Head of caudate nucleus (tissue), 42 donors: ENCODE data around the gene ZEB1.

Source experiments
- DNase-seq, 42 donors: peaks; one replicate each; pipeline versions ENCODE4 v3.0.0 to v3.0.0-alpha.2; 2020 to 2021; ENCODE audit warnings: mixed read lengths in 7 of 42
- intact Hi-C: fragments of 100-400 bp; cut with DNase I; formaldehyde crosslinking; loops from one replicate; pipeline ENCODE4 v1.15.0; 2022

The ZEB1 gene

DNA sequence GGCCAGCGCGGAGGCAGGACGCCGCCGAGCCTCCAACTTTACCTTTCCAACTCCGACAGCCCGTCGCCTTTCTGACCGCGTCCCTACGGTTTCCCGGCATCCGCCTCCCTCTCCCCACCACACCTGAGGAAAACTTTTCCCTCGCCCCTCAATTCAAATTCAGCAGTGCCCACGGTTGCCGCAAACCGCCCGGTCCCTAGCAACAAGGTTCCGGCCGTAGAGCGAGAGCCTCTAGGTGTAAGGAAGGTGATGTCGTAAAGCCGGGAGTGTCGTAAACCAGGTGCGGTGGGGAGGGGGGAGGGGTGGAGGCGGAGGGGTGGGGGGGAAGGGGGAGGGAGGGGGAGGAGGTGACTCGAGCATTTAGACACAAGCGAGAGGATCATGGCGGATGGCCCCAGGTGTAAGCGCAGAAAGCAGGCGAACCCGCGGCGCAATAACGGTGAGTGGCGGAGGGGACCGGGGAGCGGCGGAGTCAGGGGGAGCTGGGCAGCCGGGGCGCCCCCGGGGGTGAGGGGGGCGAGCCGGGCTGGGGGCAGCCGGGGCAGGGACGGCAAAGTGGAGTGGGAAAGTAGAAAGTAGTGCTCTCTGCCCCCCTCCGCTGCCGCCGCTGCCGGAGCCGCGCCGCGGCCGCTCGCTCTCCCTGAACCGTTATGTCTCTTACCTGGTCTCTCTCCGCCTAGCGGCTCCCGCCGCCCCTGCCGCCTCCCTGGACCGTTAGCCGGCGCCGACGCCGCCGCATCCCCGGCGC lies at the start of gene ZEB1:
TSS of gene ZEB1 (plus strand) at position 363 of the 748 bp plus-strand sequence. CDS start at position 382, 19 bp downstream.
- intact Hi-C loops: loop anchor here (10.0 kb wide), 1 partner anchor 534 kb away; no protein-coding TSS in a partner anchor
- DNase-seq: peak; percentile 38 to 91 (median 76)

DNA sequence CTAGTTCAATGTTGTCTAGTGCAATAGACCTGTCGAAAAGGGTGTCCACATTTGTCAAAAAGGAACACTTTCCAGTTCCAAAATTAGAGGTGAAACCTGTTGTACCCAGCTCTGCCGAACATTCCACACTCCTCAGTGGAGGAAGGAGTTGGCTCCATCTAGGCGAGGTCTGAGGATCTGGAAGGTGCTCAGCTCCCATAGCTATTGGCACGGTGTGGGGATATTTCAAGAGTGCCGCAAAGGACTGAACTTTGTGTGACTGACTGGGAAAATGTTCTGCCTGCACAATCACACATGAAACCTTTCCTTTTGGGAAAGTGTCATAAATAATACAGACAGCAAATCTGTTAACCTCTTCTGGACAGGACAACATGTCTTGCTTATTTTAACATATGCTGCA lies 48.1 kb upstream of the ZEB1 start:
- intact Hi-C loops: no loop called here
- no peak for DNase-seq

DNA sequence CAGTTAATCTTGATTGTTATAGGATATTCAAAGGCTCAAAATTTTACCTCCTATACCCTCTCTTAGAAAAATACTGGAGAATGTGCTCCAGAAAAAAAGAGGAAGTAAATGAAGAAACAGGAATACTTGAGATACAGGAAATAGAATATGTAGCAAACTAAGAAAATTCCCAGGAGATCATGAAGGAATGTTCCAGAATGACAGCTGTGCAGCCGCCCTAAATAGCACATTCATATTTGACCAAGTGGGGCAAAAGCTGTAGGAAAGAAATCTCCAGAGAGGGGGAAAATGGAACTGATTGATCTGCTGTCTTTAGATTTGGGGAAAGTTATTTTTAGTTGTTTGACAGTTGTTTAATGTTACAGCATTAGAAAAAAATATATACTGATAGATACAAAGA lies 46.2 kb upstream of the ZEB1 start:
- DNase-seq: no peak
- intact Hi-C loops: no loop called here

DNA sequence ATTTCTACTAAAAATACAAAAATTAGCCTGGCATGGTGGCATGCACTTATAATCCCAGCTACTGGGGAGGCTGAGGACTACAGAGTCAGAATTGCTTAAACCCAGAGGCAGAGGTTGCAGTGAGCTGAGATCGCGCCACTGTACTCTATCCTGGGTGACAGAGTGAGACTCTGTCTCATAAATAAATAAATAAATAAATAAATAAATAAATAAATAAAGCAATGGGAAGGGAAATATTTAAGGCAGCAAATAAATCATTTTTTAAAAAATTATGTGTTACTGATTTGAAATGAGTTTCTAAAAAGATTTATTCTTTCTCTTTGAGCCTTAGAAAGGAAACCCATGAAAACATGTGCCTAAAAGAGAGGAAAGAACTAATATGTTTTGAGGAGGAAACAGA lies 45.2 kb upstream of the ZEB1 start:
- intact Hi-C loops: no loop called here
- DNase-seq: no peak

DNA sequence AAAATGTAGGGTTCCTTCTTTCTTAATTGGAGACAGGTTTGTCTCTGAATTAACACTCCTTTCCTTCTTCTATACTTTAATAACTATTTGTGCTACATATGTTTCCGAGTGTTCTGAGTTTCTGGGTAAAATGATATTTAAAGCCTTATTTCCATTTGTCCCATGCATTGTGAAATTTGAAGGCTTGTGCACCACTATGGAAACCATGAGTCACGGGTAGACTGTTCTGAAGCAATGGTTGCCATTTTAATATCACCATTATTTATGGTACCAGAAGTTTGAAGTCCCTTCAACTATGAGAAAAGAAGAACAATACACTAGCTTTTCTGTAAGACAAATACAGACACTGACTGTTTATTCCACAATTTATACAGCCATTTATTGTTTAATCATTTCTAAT lies 44.7 kb upstream of the ZEB1 start:
- no peak for DNase-seq
- intact Hi-C loops: no loop called here

DNA sequence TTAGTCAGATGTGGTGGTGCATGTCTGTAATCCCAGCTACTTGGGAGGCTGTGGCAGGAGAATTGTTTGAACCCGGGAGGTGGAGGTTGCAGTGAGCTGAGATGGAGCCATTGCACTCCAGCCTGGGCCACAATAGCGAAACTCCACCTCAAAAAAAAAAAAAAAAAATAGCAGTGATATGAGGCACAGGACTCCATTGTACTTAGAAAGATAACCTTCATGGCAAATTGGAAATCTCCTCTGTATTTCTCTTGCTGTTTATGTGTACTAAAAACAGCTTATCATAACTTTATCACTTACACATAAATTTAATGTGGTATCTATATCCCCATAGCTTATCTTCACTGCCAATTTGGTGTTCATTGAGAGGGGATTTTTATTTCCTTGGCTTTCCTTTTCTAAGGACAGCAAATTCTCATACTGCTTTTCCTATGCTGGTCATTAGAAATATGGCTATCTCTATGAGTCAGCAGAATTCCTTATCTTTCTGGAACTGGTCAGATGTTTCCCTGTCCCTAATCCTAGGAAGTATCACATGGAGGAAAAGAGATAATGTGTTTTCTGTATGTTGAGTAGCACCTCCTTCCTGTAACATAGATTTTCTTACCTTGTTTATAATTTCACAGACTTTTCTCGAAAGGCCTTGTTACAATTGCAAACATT lies 40.6 kb upstream of the ZEB1 start:
- no peak for DNase-seq
- intact Hi-C loops: no loop called here

DNA sequence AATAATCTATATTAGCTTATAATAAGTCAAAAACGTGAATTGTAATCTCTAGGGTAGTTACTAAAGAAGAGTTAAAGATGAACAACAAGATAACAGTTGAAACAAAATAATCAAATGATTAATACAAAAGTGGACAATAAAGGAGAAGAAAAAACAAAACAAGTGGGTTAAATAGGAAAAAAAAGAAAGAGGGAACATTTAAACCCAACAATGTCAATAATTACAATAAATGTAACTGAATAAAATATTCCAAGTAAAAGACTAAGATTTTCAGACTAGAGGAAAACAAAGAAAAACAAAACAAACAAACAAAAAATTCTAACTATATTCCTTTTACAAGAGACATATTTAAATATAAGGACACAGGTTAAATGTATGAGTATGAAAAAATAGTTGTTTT lies 38.0 kb upstream of the ZEB1 start:
- no peak for DNase-seq
- intact Hi-C loops: no loop called here

DNA sequence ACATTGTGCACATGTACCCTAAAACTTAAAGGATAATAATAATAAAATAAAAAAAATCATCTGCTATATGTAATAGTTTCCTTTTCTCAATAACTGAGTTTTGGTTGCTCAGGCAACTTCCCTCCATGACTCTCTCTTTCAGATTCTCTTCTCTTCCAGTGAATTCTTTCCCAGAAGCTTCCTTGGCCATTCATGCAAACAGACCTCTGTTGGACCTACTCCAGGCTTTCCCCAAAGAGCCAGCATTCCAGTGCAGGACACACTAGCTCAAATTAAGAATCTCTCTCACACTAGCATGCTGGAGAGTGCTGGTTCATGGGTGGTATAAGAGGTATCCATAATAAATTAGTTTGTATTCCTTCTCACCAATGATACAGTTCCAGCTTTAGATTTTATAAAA lies 31.0 kb upstream of the ZEB1 start:
- intact Hi-C loops: no loop called here
- DNase-seq: no peak

DNA sequence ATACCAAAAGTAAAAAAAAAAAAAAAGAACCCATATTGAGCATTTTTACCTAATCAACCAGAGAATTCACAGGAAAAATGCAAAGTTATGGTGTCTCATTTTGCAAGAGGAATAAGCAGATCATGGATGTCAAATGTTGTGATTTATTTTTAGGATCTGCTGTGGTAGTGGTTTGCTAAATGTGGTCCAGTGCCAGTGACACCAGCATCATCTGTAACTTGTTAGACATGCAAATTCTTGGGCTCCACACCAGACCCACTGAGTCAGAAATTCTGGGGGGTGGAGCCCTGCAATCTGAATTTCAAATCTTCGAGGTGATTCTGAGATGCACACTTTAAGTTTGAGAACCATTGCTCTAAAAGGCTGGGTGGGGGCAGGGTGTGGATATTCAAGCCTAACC lies 30.1 kb upstream of the ZEB1 start:
- intact Hi-C loops: no loop called here
- no peak for DNase-seq

DNA sequence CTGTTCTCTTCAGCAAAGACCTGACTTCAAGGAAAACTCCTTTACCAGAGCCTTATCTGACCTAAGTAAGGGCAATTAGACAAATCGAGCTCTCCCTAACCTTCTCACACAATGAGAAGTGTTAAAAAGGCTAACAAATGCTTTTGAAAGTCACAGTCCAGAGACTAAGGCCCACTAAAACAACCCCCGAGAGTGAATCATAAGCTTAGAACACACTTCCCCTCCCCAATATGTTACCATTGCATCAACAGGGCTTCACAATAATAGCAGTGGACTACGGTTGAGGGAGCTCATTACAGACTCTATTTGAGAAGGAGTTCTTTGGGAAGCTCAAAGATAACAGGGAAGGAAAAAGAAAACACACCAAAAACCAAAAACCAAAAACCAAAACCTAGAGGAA lies 28.6 kb upstream of the ZEB1 start:
- DNase-seq: no peak
- intact Hi-C loops: no loop called here

DNA sequence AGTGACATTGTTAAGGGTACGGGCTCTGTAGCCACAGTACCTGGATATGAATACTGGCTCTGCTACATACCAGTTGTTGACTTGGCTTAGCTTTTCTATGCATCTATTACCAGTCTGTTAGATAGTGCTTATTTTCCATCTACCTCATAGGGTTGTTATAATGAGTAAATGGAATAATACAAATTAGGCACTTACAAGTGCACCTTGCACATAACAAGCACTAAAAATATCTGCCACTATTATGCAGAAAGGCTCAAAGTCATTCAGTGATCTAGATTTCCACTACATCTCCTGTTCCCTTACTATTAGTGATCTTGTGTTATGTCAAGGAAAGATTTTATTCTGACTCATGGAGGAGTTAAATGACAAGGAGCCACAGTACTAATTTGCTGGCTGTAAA lies 27.9 kb upstream of the ZEB1 start:
- DNase-seq: no peak
- intact Hi-C loops: no loop called here

DNA sequence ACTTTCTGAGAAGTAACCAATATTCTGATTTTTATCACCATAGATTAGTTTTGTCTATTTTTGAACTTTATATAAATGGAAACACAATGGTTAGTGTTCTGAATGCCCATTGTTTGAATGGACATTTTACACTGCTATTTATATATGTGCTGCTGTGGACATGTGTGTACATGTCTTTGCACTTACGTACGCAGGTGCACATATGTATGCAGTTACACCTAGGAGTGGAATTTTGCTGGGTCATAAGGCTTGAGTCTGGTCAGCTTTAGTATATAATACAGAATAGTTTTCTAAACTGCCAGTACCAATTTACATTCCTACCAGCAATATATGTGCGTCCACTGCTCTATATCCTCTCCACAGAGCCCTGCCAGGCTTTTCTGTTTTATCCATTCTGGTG lies 24.5 kb upstream of the ZEB1 start:
- DNase-seq: no peak
- intact Hi-C loops: no loop called here

DNA sequence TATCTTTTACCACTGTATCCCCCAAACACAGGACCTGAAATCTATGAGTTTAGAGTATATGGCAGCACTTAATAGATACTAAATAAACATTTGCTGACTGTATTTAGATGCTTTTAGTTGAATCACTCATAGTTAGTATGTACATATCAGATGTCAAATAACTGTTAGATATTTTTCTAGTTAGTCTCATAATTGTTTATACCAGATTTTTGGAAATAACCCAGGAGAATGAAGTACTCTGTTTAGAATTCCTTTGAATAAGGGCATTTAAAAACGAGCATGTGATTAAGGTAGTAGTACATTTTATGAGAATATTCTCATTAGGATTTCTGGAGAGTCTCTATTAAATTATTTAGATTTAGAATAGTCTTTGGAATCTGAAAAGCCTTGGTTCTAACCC lies 22.3 kb upstream of the ZEB1 start:
- intact Hi-C loops: no loop called here

DNA sequence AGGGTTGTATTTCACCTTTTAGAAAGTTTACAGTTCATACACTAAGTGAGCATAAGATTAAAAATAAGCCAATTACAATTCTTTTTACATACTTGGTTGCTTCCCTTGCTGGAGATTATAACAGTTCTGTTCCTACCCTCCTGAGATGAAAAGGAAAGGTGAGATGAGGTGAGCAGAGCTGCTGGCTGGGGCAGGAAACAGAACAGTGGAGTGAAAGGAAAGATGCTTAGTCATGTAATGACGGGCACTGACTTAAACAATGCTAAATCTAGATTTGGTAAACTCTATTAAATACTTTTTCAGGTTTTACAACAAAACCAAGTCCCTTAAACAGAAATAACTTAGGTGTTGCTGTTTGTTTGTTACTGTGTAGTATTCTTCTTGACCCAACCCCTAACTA lies 19.9 kb upstream of the ZEB1 start:
- DNase-seq: peak in 1 of 42 donors; percentile 7
- intact Hi-C loops: no loop called here

More for the DNA sequence above, 22.3 kb upstream of the ZEB1 start:
- DNase-seq: no peak

DNA sequence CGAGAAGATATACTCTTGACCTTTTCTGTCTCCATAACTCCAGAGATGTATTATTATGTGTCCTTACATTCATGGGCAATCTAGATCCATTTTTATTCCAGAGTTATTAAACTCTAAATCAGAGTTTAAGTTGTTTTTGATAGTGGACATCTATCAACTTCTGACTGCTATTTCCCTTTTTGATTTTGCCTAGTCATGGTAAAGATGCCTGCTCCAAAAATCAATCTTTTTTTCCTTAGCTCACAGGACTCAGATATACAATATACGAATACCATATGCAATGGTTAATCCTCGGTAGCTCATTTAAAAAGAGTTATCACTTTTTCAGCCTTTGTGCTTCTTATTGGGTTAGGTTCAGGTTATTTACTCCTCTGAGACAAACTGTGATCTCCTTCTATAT lies 15.8 kb upstream of the ZEB1 start:
- DNase-seq: no peak
- intact Hi-C loops: no loop called here

DNA sequence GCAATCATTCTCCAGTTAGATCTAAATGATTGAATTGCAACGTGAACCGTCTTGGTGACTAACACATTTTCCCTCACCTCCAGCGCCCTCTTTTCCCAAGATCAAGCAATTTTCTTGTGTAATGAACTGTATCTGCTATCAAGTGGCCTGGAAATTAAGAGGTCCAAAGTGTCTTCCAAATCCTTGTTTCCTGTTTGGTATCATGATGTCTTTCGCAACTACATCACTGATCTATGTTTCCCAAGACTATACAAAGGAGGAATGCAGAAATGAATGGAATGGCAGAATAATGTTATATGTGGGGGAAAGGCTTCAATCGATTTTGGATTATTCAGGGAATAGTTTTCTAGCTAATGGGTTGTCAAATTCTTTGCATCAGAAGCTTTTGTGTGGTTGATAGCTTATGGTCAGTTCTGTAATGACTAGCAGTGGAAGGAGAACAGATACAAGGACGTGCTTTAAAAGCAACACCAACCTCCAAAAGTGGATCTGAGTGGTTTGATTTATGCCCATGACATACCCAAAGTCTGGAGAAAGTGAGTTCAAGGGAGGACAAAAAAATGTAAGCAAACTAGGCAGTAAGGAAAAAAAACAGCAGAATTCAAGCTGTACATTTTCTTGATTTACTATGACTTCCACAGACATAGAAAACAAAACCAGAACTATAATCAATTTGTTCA lies 14.6 kb upstream of the ZEB1 start:
- intact Hi-C loops: no loop called here
- no peak for DNase-seq

DNA sequence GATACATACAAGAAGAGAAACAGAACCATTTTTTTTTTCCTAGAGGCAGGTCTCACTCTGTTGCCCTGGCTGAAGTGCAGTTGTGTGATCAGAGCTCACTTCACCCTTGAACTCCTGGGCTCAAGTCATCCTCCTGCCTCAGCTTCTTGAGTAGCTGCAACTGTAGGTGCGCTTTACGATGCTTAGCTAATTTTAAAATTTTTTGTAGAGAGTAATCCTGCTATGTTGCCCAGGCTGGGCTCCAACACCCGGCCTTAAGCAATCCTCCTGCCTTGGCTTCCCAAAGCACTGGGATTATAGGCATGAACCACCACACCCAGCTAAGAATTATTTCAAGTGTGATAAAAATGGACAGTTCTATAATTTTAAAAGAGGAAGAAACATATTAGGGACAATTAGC lies 5.6 kb upstream of the ZEB1 start:
- no peak for DNase-seq
- intact Hi-C loops: loop anchor here (10.0 kb wide), 1 partner anchor 529 kb away; no protein-coding TSS in a partner anchor

DNA sequence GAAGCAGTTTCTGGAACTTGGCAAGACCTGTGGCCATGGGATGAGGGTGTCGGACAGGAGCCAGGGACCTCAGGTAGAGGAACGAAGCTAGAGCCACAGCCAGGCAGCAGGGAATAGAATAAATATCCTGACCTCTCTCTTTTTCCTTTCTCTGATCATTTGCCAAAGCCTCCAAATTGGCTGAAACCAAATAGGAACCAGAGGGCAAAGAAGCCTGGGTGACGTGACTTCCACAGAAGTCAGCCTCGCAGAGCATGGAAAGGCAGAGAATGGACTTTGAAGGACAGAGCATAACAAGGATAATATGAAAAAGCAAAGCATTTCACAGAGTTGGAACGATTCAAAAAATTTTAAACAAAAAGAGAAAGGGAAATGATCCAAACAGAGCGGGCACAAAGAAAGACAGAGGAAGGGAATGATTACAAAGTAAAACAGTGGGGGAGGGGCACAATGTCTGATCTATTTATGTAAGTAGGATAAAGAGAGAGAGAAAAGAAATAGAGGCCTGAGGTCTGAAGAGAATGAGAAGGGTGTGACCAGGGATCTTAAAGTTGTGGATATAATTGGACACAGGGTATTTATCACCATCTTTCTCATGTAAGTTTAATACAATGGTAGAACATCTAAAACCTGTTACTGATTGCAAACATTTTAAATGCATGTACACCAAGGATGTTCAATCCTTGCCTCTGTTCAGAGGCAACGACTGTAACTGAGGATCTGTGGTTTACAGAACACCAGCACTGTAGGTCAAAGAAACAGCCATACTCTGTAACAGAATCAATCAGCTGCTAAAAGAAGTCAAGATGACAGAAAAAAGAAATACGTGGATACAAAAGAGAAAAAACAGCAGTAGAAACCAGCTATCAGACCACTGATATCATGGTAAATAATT lies 4.5 kb upstream of the ZEB1 start:
- intact Hi-C loops: loop anchor here (10.0 kb wide), 1 partner anchor 530 kb away; no protein-coding TSS in a partner anchor
- DNase-seq: no peak

DNA sequence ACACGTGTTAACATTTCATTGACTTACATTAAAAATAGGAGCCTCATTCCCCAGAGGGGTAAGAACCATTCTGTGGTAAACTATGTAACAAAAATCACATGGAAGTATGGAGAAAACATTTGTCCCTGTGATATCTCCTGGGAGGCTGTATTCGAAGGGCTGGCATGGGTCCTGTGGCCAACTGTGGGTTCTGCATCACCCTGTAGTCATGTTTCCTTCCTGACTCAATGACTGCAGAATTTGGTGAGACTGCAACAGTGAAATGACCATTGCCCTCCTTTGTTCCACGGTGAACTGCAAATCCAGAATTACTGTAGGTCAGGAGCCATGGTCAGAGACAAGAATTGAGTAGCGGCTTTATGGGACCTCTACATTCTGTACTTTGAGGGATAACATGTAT lies 3.6 kb upstream of the ZEB1 start:
- no peak for DNase-seq
- intact Hi-C loops: loop anchor here (10.0 kb wide), 1 partner anchor 531 kb away; no protein-coding TSS in a partner anchor
